PC-9 (cell line): ENCODE results near the gene HCCS. TPM values are rescaled to one million over a fixed set of nuclear protein-coding genes. Genes with fewer than 3 reads are reported as not detected.
"Not testable (repeated sequence)": the region's sequence is repeated elsewhere in the genome, so short reads cannot be mapped to it uniquely, and the experiment has no call there.

Experiments used
- BruUV-seq: library from RNA; stranded (reverse); fragments of 400-500 nt; replicated peaks from 2 replicates; lab custom pipeline; 2021; lab: Mats Ljungman, UMichigan
- CTCF ChIA-PET: fragments of 300-600 bp; sonication (Branson Sonifier 250); formaldehyde crosslinking; loops from one replicate; lab custom pipeline; 2022; ENCODE audit warnings: antibody characterized with exemption; lab: Charles Lee
- POLR2A ChIA-PET: fragments of 300-600 bp; sonication (Branson Sonifier 250); formaldehyde crosslinking; loops from one replicate; lab custom pipeline; 2022; ENCODE audit warnings: antibody characterized with exemption; ENCODE audit not compliant: unreplicated experiment; lab: Charles Lee
- DNase-seq, 2 experiments: peaks; one replicate each; pipeline versions ENCODE4 v3.0.0 to v3.0.0-alpha.2; 2015 to 2022; ENCODE audit warnings: mixed read lengths in 1 of 2
- H2AFZ ChIP-seq: fragments of 200-600 bp; sonication (generic); 2 replicates; pipeline ENCODE4 v1.8.1; 2017; ENCODE audit warnings: antibody characterized with exemption
- H3F3A ChIP-seq: fragments of 200-600 bp; sonication (generic); 2 replicates; pipeline ENCODE4 v1.8.1; 2017; ENCODE audit warnings: antibody characterized with exemption, mild to moderate bottlenecking, low read depth; ENCODE audit not compliant: insufficient read depth
- H3K27ac ChIP-seq: fragments of 200-600 bp; sonication (generic); 2 replicates; pipeline ENCODE4 v1.6.1; 2016; ENCODE audit warnings: mixed run types
- H3K27me3 ChIP-seq: fragments of 200-600 bp; sonication (generic); 2 replicates; pipeline ENCODE4 v1.6.1; 2016; ENCODE audit warnings: low read depth, mixed run types; ENCODE audit not compliant: insufficient read depth
- H3K36me3 ChIP-seq: fragments of 200-600 bp; sonication (generic); 2 replicates; pipeline ENCODE4 v1.6.1; 2016; ENCODE audit warnings: low read depth, mixed run types
- H3K4me1 ChIP-seq: fragments of 200-600 bp; sonication (generic); replicated peaks from 2 replicates; pipeline ENCODE4 v1.6.1; 2016; ENCODE audit warnings: mixed run types; ENCODE audit not compliant: insufficient read depth
- H3K4me2 ChIP-seq: fragments of 200-600 bp; sonication (generic); 2 replicates; pipeline ENCODE4 v1.6.1; 2017; ENCODE audit warnings: mixed run types
- H3K4me3 ChIP-seq: fragments of 200-600 bp; sonication (generic); 2 replicates; pipeline ENCODE4 v1.6.1; 2016; ENCODE audit warnings: mixed run types
- H3K79me2 ChIP-seq: fragments of 200-600 bp; sonication (generic); 2 replicates; pipeline ENCODE4 v1.6.1; 2017; ENCODE audit warnings: low read depth, mixed run types
- H3K9me2 ChIP-seq: fragments of 200-600 bp; sonication (generic); 2 replicates; pipeline ENCODE4 v1.8.1; 2017; ENCODE audit warnings: mild to moderate bottlenecking; ENCODE audit not compliant: insufficient read depth
- H3K9me3 ChIP-seq: fragments of 200-600 bp; sonication (generic); 2 replicates; pipeline ENCODE4 v1.8.1; 2016; ENCODE audit warnings: low read depth; ENCODE audit not compliant: insufficient read depth
- H4K20me1 ChIP-seq: fragments of 200-600 bp; sonication (generic); 2 replicates; pipeline ENCODE4 v1.8.1; 2017; ENCODE audit not compliant: insufficient read depth
- CTCF ChIP-seq: fragments of 200-600 bp; sonication (generic); conservative IDR thresholded peaks from 2 replicates; pipeline ENCODE4 v1.6.1; 2017; ENCODE audit warnings: mixed run types, antibody characterized with exemption, mild to moderate bottlenecking, moderate library complexity
- EZH2 ChIP-seq: fragments of 200-600 bp; sonication (generic); IDR thresholded peaks from 2 replicates; pipeline ENCODE4 v1.8.0; 2017; ENCODE audit warnings: antibody characterized with exemption, low read depth
- intact Hi-C: fragments of 100-400 bp; cut with micrococcal nuclease; formaldehyde crosslinking; loops from one replicate; pipeline ENCODE4 v1.10.0; 2022; ENCODE audit not compliant: unreplicated experiment
- total RNA-seq: library from RNA; stranded (reverse); gene quantifications from 2 replicates; pipeline ENCODE4 v1.2.3, GENCODE V29; 2021

Gene HCCS
- total RNA-seq, 1 experiment from 2014 or later: 38.5 TPM

GRCh38 chrX:11119313-11119943 lies 8.3 kb downstream of the HCCS start:
- Histone ChIP-seq H3K4me1 (no peaks in the 10 kb centered on the region), H3F3A (0 out of 2 replicates have a peak, but pooled peaks cover 3% of the 10 kb centered on the region), H3K27me3 (no peaks in the 10 kb centered on the region), H3K4me2 (no peak overlapping the region), H3K79me2 (peaks cover 2% of the 10 kb centered on the region; the same call in 1 of the 2 replicates), H2AFZ (no peak overlapping the region), H3K9me2 (no peaks in the 10 kb centered on the region), H3K9me3 (no peaks in the 10 kb centered on the region), H3K4me3 (no peak overlapping the region), H4K20me1 (peaks cover 3% of the 10 kb centered on the region; the same call in 1 of the 2 replicates), H3K27ac (no peak overlapping the region), H3K36me3 (peaks cover 4% of the 10 kb centered on the region)
- intact Hi-C loops: no loop called here
- no peak for DNase-seq
- ChIA-PET POLR2A (no interaction called here), CTCF (no interaction called here)
- no TSS peak for BruUV-seq
- no peak for TF ChIP-seq EZH2

- H3K9me3 ChIP-seq, H3K4me1 ChIP-seq, H3K36me3 ChIP-seq, DNase-seq, H2AFZ ChIP-seq, BruUV-seq, H3K9me2 ChIP-seq, H3K4me3 ChIP-seq, intact Hi-C loops, H3K27me3 ChIP-seq, H3F3A ChIP-seq, H3K79me2 ChIP-seq, H4K20me1 ChIP-seq, H3K4me2 ChIP-seq, H3K27ac ChIP-seq, POLR2A ChIA-PET: not testable (repeated sequence)
- CTCF ChIA-PET: interaction anchor here (0.7 kb wide), 1 partner anchor 1677 kb away, joined by 4 read pairs; no protein-coding TSS in a partner anchor
Observed at GRCh38 chrX:11123087-11123486, 12.0 kb downstream of the HCCS start.

GRCh38 chrX:11124112-11124511 lies 13.0 kb downstream of the HCCS start:
- no TSS peak for BruUV-seq
- H3K4me1 ChIP-seq: no peaks in the 10 kb centered on the region
- H3K4me3 ChIP-seq: no peak overlapping the region
- H3K9me3 ChIP-seq: no peaks in the 10 kb centered on the region
- no peaks in the 10 kb centered on the region for H3K27me3 ChIP-seq
- no peaks in the 10 kb centered on the region for H3K9me2 ChIP-seq
- no peak for DNase-seq
- intact Hi-C loops: no loop called here
- H3F3A ChIP-seq: no peaks in the 10 kb centered on the region
- no peak overlapping the region for H3K4me2 ChIP-seq
- H3K36me3 ChIP-seq: no peaks in the 10 kb centered on the region; the same call in 1 of the 2 replicates
- no peaks in the 10 kb centered on the region for H3K79me2 ChIP-seq
- CTCF ChIA-PET: no interaction called here
- no peak overlapping the region for H3K27ac ChIP-seq
- POLR2A ChIA-PET: no interaction called here
- TF ChIP-seq CTCF (no peak), EZH2 (no peak)
- no peaks in the 10 kb centered on the region for H4K20me1 ChIP-seq
- no peak overlapping the region for H2AFZ ChIP-seq

GRCh38 chrX:11125060-11125459 lies 13.9 kb downstream of the HCCS start:
- no peak overlapping the region for H3K4me3 ChIP-seq
- no peaks in the 10 kb centered on the region for H3K27me3 ChIP-seq
- intact Hi-C loops: no loop called here
- CTCF ChIA-PET: no interaction called here
- no peaks in the 10 kb centered on the region for H3F3A ChIP-seq
- H3K27ac ChIP-seq: no peak overlapping the region
- no TSS peak for BruUV-seq
- H3K9me2 ChIP-seq: no peaks in the 10 kb centered on the region
- TF ChIP-seq CTCF: no peak
- no peak for TF ChIP-seq EZH2
- H3K4me2 ChIP-seq: no peak overlapping the region
- DNase-seq: no peak
- POLR2A ChIA-PET: no interaction called here
- no peaks in the 10 kb centered on the region for H3K9me3 ChIP-seq
- no peaks in the 10 kb centered on the region for H3K4me1 ChIP-seq
- H3K36me3 ChIP-seq: no peaks in the 10 kb centered on the region
- H3K79me2 ChIP-seq: no peaks in the 10 kb centered on the region
- H4K20me1 ChIP-seq: no peaks in the 10 kb centered on the region
- no peak overlapping the region for H2AFZ ChIP-seq
